ENCODE data around the gene PSMD1. TPM values are rescaled to one million over a fixed set of nuclear protein-coding genes. Genes with fewer than 3 reads are reported as not detected.
"Not testable (repeated sequence)": the region's sequence is repeated elsewhere in the genome, so short reads cannot be mapped to it uniquely, and the experiment has no call there.

The PSMD1 gene
- total RNA-seq, 1 donor from 2014 or later: 191 TPM

GRCh38 chr2:231146665-231147064, 90.0 kb downstream of the PSMD1 start:
- no peak for DNase-seq (ENCODE audit: low read depth, low spot score)

GRCh38 chr2:231152800-231153557, 96.3 kb downstream of the PSMD1 start:
- no peak for DNase-seq (ENCODE audit: low read depth, low spot score)

- no peak for DNase-seq (ENCODE audit: low read depth, low spot score)
These were observed 102.6 kb downstream of the PSMD1 start for GRCh38 chr2:231159306-231159705.

DNA sequence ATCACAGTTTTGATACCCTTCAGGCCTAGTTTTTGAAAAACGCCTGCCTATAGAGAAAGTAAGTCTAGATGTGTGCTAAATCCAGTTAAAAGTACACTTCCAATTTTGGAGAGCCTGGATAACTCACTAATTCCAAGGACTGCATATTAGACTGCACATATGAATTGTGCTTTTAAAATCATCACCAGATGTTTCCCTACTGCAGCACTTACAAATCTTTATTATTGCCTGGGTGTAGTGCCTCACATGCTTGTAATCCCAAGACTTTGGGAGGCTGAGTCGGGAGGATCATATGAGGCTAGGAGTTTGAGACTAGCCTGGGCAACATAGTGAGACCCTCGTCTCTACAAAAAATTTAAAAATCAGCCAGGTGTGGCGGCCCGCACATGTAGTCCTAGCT, 104.0 kb downstream of the PSMD1 start:
- DNase-seq (ENCODE audit: low read depth, low spot score): no peak

DNA sequence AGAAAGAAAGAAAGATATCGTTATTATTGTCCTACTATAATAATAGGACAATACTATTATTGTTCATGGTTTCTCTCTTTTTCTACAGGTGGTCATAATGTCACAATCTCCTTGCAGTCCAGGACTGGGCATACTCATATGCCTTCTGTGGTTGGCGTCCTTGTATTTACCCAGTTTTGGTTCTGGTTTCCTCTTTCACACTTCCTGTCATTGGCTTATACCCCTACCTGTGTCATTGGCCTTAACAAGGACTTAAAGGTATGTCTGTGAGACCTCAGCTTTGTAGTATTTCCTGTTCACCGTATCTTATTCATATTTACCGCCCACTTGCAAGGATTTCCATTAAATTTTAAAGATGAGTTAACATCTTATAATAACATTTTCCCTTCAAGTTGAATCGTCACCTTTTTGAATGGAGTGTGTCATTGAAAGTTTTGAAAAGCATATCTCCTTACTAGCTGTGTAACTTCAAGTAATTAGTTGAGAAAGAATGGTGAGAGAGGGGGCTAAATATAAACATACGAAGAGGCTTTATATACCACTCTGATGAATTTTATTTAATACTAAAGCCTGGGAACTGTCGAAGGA, 104.7 kb downstream of the PSMD1 start:
- no peak for DNase-seq (ENCODE audit: low read depth, low spot score)

GRCh38 chr2:231161877-231162329, 105.2 kb downstream of the PSMD1 start:
- DNase-seq (ENCODE audit: low read depth, low spot score): peak; percentile 86

DNA sequence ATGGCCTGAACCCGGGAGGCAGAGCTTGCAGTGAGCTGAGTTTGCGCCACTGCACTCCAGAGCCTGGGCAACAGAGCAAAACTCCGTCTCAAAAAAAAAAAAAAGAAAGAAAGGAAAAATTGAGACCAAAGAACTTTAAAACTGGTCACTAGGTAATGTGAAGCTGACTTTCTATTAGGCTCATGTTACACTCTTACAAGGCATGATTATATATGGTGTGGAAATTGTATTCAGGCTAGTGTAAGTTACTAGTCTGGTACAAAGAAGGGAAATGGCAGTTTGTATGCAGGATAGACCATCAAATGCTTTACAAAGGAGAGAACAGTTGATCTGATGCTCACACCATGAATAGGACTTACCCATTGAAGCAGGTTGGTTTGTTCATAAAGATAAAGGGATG, 106.3 kb downstream of the PSMD1 start:
- DNase-seq (ENCODE audit: low read depth, low spot score): no peak

- no peak for DNase-seq (ENCODE audit: low read depth, low spot score)
These were observed 106.9 kb downstream of the PSMD1 start for GRCh38 chr2:231163414-231164095.

DNA sequence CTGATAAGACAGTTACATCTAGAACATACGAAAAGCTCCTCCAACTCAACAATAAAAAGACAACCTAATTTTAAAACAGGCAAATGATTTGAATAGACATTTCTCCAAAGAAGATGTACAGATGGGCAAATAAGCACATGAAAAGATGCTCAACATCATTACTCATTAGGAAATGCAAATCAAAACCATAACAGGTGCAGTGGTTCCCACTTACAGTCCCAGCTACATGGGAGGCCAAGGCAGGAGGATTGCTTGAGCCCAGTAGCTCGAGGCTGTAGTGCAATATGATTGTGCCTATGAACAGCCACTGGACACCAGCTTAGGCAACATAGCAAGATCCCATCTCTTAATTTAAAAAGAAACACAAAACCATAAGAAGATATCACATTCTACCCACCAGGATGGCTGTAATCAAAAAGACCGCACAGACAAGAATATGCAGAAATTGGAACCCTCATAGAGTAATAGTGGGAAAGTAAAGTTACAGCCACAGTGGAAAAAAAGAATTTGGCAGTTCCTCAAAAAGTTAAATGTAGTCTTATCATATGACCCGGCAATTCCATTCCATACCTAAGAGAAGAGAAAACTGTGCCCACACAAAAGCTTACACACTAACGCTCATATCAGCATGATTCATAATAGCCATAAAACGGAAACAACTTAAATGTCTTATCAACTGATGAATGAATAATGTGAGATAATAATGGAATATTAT, 111.2 kb downstream of the PSMD1 start:
- DNase-seq (ENCODE audit: low read depth, low spot score): peak; percentile 49

DNA sequence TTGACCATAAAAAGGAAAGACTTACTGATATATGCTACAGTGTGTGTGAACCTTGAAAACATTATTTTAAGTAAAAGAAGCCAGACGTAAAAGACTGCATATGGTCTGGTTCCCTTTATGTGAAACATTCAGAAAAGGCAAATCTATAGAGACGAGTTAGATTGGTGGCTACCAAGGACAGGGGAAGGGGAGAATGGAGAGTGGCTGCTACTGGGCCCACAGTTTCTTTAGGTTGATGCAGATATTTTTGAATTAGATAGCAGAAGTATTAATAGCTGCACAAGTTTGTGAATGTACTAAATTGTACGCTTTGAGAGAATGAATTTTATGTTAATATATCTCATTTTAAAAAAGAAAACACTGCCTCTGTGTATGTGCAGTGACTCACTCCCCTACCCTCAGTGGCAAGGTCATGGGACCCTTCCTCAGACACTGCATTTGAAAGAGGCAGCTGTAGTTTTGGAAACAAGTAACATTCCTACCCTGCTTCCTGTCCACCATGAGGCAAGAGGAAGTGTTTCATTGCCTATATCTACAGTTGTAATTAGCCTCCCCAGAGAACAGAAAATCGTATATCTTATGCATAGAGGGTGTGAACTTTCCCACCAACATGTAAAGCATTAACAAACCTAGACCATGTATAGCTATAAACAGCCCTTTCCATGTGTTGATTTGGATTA, 111.9 kb downstream of the PSMD1 start:
- no peak for DNase-seq (ENCODE audit: low read depth, low spot score)

DNA sequence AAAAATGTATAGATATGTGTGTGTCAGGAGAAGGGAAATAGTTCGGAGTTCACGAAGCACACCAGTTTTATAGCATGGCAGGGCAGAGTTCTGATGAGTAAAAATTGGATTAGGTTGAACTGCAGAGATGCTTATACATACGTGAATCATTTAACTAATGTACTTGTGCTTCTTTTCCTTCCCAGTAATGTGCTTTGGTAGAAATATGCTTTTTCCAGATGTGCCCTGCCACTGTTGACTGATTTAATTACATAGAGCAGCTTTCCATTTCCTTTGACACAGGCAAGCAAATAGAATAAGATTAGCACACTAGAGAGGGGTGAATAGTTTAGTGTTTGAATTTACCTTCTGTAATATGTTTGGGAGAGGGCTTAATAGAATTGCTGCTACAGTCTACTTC, 112.8 kb downstream of the PSMD1 start:
- no peak for DNase-seq (ENCODE audit: low read depth, low spot score)

DNA sequence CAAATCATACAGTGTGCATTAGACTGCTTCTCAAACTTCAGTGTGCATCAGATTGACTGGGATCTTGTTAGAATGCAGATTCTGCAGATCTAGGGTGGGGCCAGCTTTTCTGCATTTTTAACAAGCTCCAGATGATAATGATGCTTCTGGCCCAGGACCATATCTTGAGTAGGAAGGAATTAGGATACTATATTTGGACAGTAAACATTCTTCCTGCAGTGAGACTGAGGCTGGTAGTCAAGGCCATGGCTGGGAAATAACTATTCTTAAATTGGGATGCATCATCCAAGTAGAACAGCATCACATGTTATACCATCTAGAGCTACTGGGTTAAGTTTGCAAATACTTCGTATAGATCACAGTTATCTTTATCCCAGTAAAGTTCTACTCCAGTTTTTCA, 113.4 kb downstream of the PSMD1 start:
- DNase-seq (ENCODE audit: low read depth, low spot score): no peak

DNA sequence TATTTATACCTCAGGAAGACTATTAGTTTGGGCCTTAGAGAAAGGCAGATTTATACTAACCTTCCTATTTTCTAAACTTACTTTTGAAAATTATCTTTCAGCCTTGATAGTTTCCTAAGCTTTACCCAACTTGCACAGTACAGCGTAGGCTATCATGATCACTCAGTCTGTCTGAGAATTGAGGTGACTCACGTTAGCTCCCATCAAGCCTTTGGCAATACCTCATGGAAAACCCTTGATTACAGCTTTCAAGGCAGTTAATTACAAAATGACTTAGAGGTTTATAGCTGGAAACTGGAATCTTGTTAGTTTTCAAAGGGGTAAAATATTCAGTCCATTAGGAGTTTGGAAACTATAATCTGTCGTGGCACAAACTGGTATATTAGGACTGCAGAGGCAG, 115.4 kb downstream of the PSMD1 start:
- DNase-seq (ENCODE audit: low read depth, low spot score): no peak

GRCh38 chr2:231174211-231174651, 117.6 kb downstream of the PSMD1 start:
- DNase-seq (ENCODE audit: low read depth, low spot score): no peak

- no peak for DNase-seq (ENCODE audit: low read depth, low spot score)
These were observed 119.4 kb downstream of the PSMD1 start for GRCh38 chr2:231176066-231176465.

GRCh38 chr2:231177156-231178025, 120.7 kb downstream of the PSMD1 start:
- DNase-seq (ENCODE audit: low read depth, low spot score): no peak

- DNase-seq (ENCODE audit: low read depth, low spot score): not testable (repeated sequence)
These were observed 122.1 kb downstream of the PSMD1 start for GRCh38 chr2:231178805-231179204.

- peak; percentile 54 for DNase-seq (ENCODE audit: low read depth, low spot score)
These were observed 125.3 kb downstream of the PSMD1 start for GRCh38 chr2:231181860-231182512.

DNA sequence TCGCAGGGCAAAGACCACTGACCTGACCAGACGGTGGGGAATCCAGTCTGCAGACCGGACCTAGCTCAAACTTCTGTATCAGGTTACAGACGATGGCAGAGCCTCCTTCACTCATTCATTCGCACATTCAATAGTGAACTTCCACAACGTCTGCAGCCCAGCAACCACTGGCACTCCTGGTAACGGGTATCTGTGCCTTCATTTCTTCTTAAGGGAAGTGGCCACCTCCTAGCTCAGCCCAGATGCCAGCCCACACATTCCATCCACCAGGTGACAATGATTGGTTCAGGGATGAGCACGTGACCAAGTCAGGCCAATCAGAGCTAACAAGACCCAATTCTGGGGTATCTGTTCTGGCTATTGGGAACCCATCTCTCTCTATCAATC, 125.8 kb downstream of the PSMD1 start:
- DNase-seq (ENCODE audit: low read depth, low spot score): no peak

DNA sequence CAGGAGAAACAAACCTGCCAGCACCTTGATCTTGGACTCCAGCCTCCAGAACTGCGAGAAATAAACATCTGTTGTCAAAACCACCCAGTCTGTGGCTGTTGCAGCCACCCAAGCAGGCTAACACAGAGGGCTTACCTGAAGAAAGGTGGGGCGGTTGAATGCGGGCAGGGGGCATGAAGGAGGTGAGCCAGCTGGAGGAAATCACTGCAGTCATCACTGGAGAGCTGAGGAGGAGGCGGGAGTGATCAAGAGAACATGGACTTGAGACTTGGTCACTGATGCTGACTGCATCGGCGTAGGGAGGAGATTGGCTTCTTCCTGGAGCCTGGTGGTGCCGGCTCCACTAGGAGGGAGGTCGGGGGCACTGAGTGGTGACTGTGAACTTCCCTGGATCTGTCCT, 127.2 kb downstream of the PSMD1 start:
- no peak for DNase-seq (ENCODE audit: low read depth, low spot score)

Measured in pulmonary artery endothelial cell (primary cell).